IMR-90 (cell line): Measurements from ENCODE around the gene PRMT7. TPM values are rescaled to one million over a fixed set of nuclear protein-coding genes. Genes with fewer than 3 reads are reported as not detected.

Experiments used
- ATAC-seq: fragments of 200-7000 bp; cut with Tn5 transposase; 2 replicates; pipeline ENCODE4 v1.9.1; 2020; ENCODE audit warnings: low read depth, mild to moderate bottlenecking, moderate library complexity
- BruUV-seq: library from RNA; stranded (reverse); fragments of 400-500 nt; replicated peaks from 2 replicates; lab custom pipeline; 2021; lab: Mats Ljungman, UMichigan
- CTCF ChIA-PET: fragments of 300-600 bp; formaldehyde crosslinking; extraction: SDS; loops from one replicate; lab custom pipeline; 2021; ENCODE audit warnings: antibody characterized with exemption; lab: Yijun Ruan, JAX
- POLR2A ChIA-PET: fragments of 300-600 bp; sonication (Branson Sonifier 250); formaldehyde crosslinking; loops from one replicate; lab custom pipeline; 2022; ENCODE audit warnings: antibody characterized with exemption; ENCODE audit not compliant: unreplicated experiment; lab: Charles Lee
- DNase-seq: peaks from one replicate; pipeline ENCODE4 v3.0.0; 2013
- H2AFZ ChIP-seq: replicated peaks from 2 replicates; pipeline ENCODE3; 2013; ENCODE audit warnings: low read length, mild to moderate bottlenecking; ENCODE audit not compliant: poor library complexity
- H2AK5ac ChIP-seq: 2 replicates; pipeline ENCODE4 v1.6.1; 2013; ENCODE audit warnings: low read depth, low read length, inconsistent platforms
- H2AK9ac ChIP-seq: replicated peaks from 2 replicates; pipeline ENCODE3; 2013; ENCODE audit warnings: mild to moderate bottlenecking, low read depth, low read length, moderate library complexity; ENCODE audit not compliant: poor library complexity
- H2BK120ac ChIP-seq: 2 replicates; pipeline ENCODE4 v1.6.1; 2013; ENCODE audit warnings: low read depth, low read length, inconsistent platforms
- H2BK15ac ChIP-seq: 3 replicates; pipeline ENCODE4 v1.6.1; 2013; ENCODE audit warnings: low read depth, low read length, inconsistent platforms
- H2BK20ac ChIP-seq: 2 replicates; pipeline ENCODE4 v1.6.1; 2013; ENCODE audit warnings: low read depth, mild to moderate bottlenecking, inconsistent platforms, low read length, moderate library complexity
- H2BK5ac ChIP-seq: 2 replicates; pipeline ENCODE4 v1.6.1; 2013; ENCODE audit warnings: mild to moderate bottlenecking, low read depth, low read length, inconsistent platforms; ENCODE audit not compliant: poor library complexity, severe bottlenecking
- H3K14ac ChIP-seq: replicated peaks from 2 replicates; pipeline ENCODE4 v1.6.1; 2013; ENCODE audit warnings: low read depth, low read length, inconsistent platforms
- H3K18ac ChIP-seq: 2 replicates; pipeline ENCODE4 v1.6.1; 2013; ENCODE audit warnings: low read depth, low read length, control low read depth
- H3K23ac ChIP-seq: 2 replicates; pipeline ENCODE4 v1.6.1; 2013; ENCODE audit warnings: low read depth, low read length, inconsistent platforms
- H3K27ac ChIP-seq: 2 replicates; pipeline ENCODE4 v1.5.1; 2013; ENCODE audit warnings: mild to moderate bottlenecking, control low read depth, low read length; ENCODE audit not compliant: insufficient read depth
- H3K27me3 ChIP-seq: 2 replicates; pipeline ENCODE4 v1.6.1; 2013; ENCODE audit warnings: low read length; ENCODE audit not compliant: control insufficient read depth, insufficient read depth
- H3K36me3 ChIP-seq: 2 replicates; pipeline ENCODE4 v1.6.1; 2013; ENCODE audit warnings: low read length, mixed read lengths; ENCODE audit not compliant: control insufficient read depth, insufficient read depth
- H3K4ac ChIP-seq: 2 replicates; pipeline ENCODE4 v1.6.1; 2013; ENCODE audit warnings: low read depth, low read length, inconsistent platforms
- H3K4me1 ChIP-seq: 2 replicates; pipeline ENCODE4 v1.6.1; 2013; ENCODE audit warnings: low read length, mixed read lengths; ENCODE audit not compliant: control insufficient read depth, insufficient read depth
- H3K4me2 ChIP-seq: 2 replicates; pipeline ENCODE4 v1.6.1; 2013; ENCODE audit warnings: low read depth, mild to moderate bottlenecking, control low read depth, low read length, moderate library complexity
- H3K4me3 ChIP-seq: 2 replicates; pipeline ENCODE4 v1.5.1; 2013; ENCODE audit warnings: low read depth, mild to moderate bottlenecking, control low read depth, low read length, moderate library complexity; ENCODE audit not compliant: insufficient read depth
- H3K56ac ChIP-seq: 2 replicates; pipeline ENCODE4 v1.6.1; 2013; ENCODE audit warnings: low read length, inconsistent platforms; ENCODE audit not compliant: insufficient read depth; ENCODE audit errors: extremely low read depth
- H3K79me1 ChIP-seq, 2 experiments: 2 replicates each; pipeline ENCODE4 v1.6.1; 2013; ENCODE audit warnings: low read length in 2 of 2, inconsistent platforms in 1 of 2, low read depth in 1 of 2
- H3K9ac ChIP-seq: 2 replicates; pipeline ENCODE4 v1.6.1; 2013; ENCODE audit warnings: low read depth, low read length, control low read depth
- H3K9me1 ChIP-seq: 2 replicates; pipeline ENCODE4 v1.6.1; 2013; ENCODE audit warnings: low read length, inconsistent platforms; ENCODE audit not compliant: insufficient read depth
- H3K9me3 ChIP-seq: 2 replicates; pipeline ENCODE4 v1.6.1; 2013; ENCODE audit warnings: low read length; ENCODE audit not compliant: control insufficient read depth, insufficient read depth
- H4K20me1 ChIP-seq: 2 replicates; pipeline ENCODE4 v1.6.1; 2013; ENCODE audit warnings: low read length, inconsistent platforms; ENCODE audit not compliant: insufficient read depth
- H4K5ac ChIP-seq: 2 replicates; pipeline ENCODE4 v1.6.1; 2013; ENCODE audit warnings: mild to moderate bottlenecking, low read depth, low read length, control low read depth
- H4K8ac ChIP-seq, 2 experiments: 2 replicates each; pipeline ENCODE4 v1.6.1; 2013; ENCODE audit warnings: low read depth in 2 of 2, low read length in 2 of 2, control low read depth in 1 of 2, inconsistent platforms in 1 of 2
- H4K91ac ChIP-seq: 2 replicates; pipeline ENCODE4 v1.6.1; 2013; ENCODE audit warnings: low read depth, low read length, inconsistent platforms; ENCODE audit not compliant: insufficient read depth
- BHLHE40 ChIP-seq: fragments of 150-350 bp; IDR thresholded peaks from 2 replicates; pipeline ENCODE4 v1.6.1; 2016; ENCODE audit warnings: mild to moderate bottlenecking, low read depth, low read length
- CEBPB ChIP-seq: IDR thresholded peaks from 2 replicates; pipeline ENCODE4 v1.6.1; 2012; ENCODE audit warnings: low read depth, low read length, improper control_type of control experiment
- MAZ ChIP-seq: IDR thresholded peaks from 2 replicates; pipeline ENCODE4 v1.6.1; 2012; ENCODE audit warnings: low read depth, mild to moderate bottlenecking, low read length, improper control_type of control experiment, moderate library complexity, borderline replicate concordance
- POLR2A ChIP-seq: IDR thresholded peaks from 2 replicates; pipeline ENCODE4 v1.6.1; 2012; ENCODE audit warnings: mild to moderate bottlenecking, low read depth, low read length
- RCOR1 ChIP-seq: IDR thresholded peaks from 2 replicates; pipeline ENCODE4 v1.6.1; 2012; ENCODE audit warnings: mild to moderate bottlenecking, low read length, improper control_type of control experiment; ENCODE audit not compliant: insufficient replicate concordance
- RFX5 ChIP-seq: IDR thresholded peaks from 2 replicates; pipeline ENCODE4 v1.8.0; 2012; ENCODE audit warnings: low read depth, mild to moderate bottlenecking, low read length, moderate library complexity
- WGBS, 2 experiments: methylation state at CpG; one replicate each; pipeline versions ENCODE4 v1.1.5 to v1.1.7; 2013; ENCODE audit warnings: missing lambda C conversion rate in 2 of 2; ENCODE audit not compliant: insufficient read length in 1 of 2; ENCODE audit errors: extremely low coverage in 2 of 2; 5-methylcytosine and 5-hydroxymethylcytosine counted together
- dilution Hi-C: fragments of 300-500 bp; cut with HindIII; formaldehyde crosslinking; loops from one replicate; pipeline ENCODE4 v1.14.3; 2018; ENCODE audit warnings: low sequenced_read_pairs; ENCODE audit not compliant: unreplicated experiment
- in situ Hi-C: fragments of 300-500 bp; cut with MboI; formaldehyde crosslinking; loops from 3 replicates; pipeline ENCODE4 v1.14.3; 2019; ENCODE audit warnings: low sequenced_read_pairs, inconsistent platforms, mixed read lengths
- intact Hi-C: fragments of 100-400 bp; cut with micrococcal nuclease; formaldehyde crosslinking; loops from 2 replicates; pipeline ENCODE4 v1.10.0; 2022
- polyA plus RNA-seq, 3 experiments: library from polyadenylated mRNA; depleted of rRNA; stranded (reverse); fragments of >200 nt; gene quantifications; 2 replicates each; pipeline ENCODE4 v1.2.3, GENCODE V29; 2012; ENCODE audit warnings: low replicate concordance in 1 of 3
- total RNA-seq: library from RNA; depleted of rRNA; stranded (reverse); fragments of >200 nt; gene quantifications from 2 replicates; pipeline ENCODE4 v1.2.3, GENCODE V29; 2012

The PRMT7 gene
- total and polyA plus RNA-seq, 2 of the 4 experiments (the other 2 are of a cell fraction): 63.1 to 68.6 TPM

- ChIA-PET CTCF (no interaction called here), POLR2A (no interaction called here)
- Histone ChIP-seq H3K56ac (no peak overlapping the region), H2BK5ac (no peak overlapping the region), H4K91ac (no peak overlapping the region), H4K8ac (no peak overlapping the region), H2AK9ac (no peak overlapping the region), H2BK120ac (no peak overlapping the region), H3K9me3 (no peaks in the 10 kb centered on the region), H3K27ac (no peak overlapping the region), H3K4me2 (no peak overlapping the region), H3K9ac (no peak overlapping the region), H3K18ac (no peak overlapping the region), H3K23ac (no peak overlapping the region), H3K79me1 (no peaks in the 10 kb centered on the region), H2AK5ac (no peak overlapping the region), H3K36me3 (no peaks in the 10 kb centered on the region), H3K9me1 (no peaks in the 10 kb centered on the region), H2BK15ac (no peak overlapping the region), H3K4me1 (no peaks in the 10 kb centered on the region), H4K20me1 (no peaks in the 10 kb centered on the region), H3K4me3 (no peak overlapping the region), H3K4ac (no peak overlapping the region), H2AFZ (no peak overlapping the region), H4K5ac (no peak overlapping the region), H3K14ac (no peak overlapping the region), H3K27me3 (peaks cover 15% of the 10 kb centered on the region), H2BK20ac (no peak overlapping the region)
- ATAC-seq (no peak), DNase-seq (no peak)
- in situ Hi-C loops: no loop called here
- intact Hi-C loops: no loop called here
- 49% methylated on average over 6 of the region's 8 CpGs; no CpG with 5 or more reads in 1 of the 2 experiments for WGBS, 2 experiments
- no peak for TF ChIP-seq RFX5
- TF ChIP-seq POLR2A: no peak
- no peak for TF ChIP-seq CEBPB
- no peak for TF ChIP-seq RCOR1
- TF ChIP-seq MAZ: no peak
- no peak for TF ChIP-seq BHLHE40
- dilution Hi-C loops: no loop called here
- no TSS peak for BruUV-seq
Observed at GRCh38 chr16:68366062-68366461, 55.2 kb downstream of the PRMT7 start.
